HepG2 (cell line): ENCODE data around the gene CALD1. TPM values are rescaled to one million over a fixed set of nuclear protein-coding genes. Genes with fewer than 3 reads are reported as not detected.

Experiments used
- EP300 ChIP-seq, 3 experiments: sonication (generic) in 1 of 3; formaldehyde crosslinking in 1 of 3; IDR thresholded peaks; 2 replicates each; pipeline versions ENCODE4 v1.5.1 to v1.6.1; 2011 to 2020; ENCODE audit warnings: low read depth in 2 of 3, low read length in 2 of 3, borderline replicate concordance in 1 of 3, improper control_type of control experiment in 1 of 3, mild to moderate bottlenecking in 1 of 3, missing genetic modification reagents in 1 of 3, moderate library complexity in 1 of 3
- FOXA1 ChIP-seq, 2 experiments: fragments of 450-650 bp in 1 of 2; sonication (generic) in 1 of 2; formaldehyde crosslinking in 1 of 2; IDR thresholded peaks; 2 replicates each; pipeline versions ENCODE4 v1.4.0 to v1.6.1; 2016 to 2020; ENCODE audit warnings: missing genetic modification reagents in 1 of 2
- GATAD1 ChIP-seq: IDR thresholded peaks from 2 replicates; pipeline ENCODE4 v1.6.1; 2016; ENCODE audit warnings: missing genetic modification reagents, missing compliant biosample characterization
- MIER2 ChIP-seq: IDR thresholded peaks from 2 replicates; pipeline ENCODE4 v1.6.1; 2016; ENCODE audit warnings: missing biosample characterization, missing genetic modification reagents
- NR2F6 ChIP-seq, 2 experiments: IDR thresholded peaks; 2 replicates each; pipeline ENCODE4 v1.6.1; 2016; ENCODE audit warnings: antibody characterized with exemption in 1 of 2, mild to moderate bottlenecking in 1 of 2
- RFX1 ChIP-seq: fragments of 450-650 bp; IDR thresholded peaks from 2 replicates; pipeline ENCODE4 v1.6.1; 2017
- STAG1 ChIP-seq: sonication (generic); formaldehyde crosslinking; IDR thresholded peaks from 2 replicates; pipeline ENCODE4 v1.4.0; 2020; ENCODE audit warnings: missing genetic modification reagents
- TBP ChIP-seq: sonication (generic); formaldehyde crosslinking; IDR thresholded peaks from 2 replicates; pipeline ENCODE4 v1.5.0; 2020; ENCODE audit warnings: missing genetic modification reagents
- TCF12 ChIP-seq, 2 experiments: fragments of 450-650 bp in 1 of 2; sonication (generic) in 1 of 2; formaldehyde crosslinking in 1 of 2; IDR thresholded peaks; 2 replicates each; pipeline versions ENCODE4 v1.6.1 to v1.8.0; 2017 to 2022; ENCODE audit warnings: antibody characterized with exemption in 1 of 2, mild to moderate bottlenecking in 1 of 2, missing genetic modification reagents in 1 of 2, moderate library complexity in 1 of 2
- TEAD2 ChIP-seq: sonication (generic); formaldehyde crosslinking; IDR thresholded peaks from 2 replicates; pipeline ENCODE4 v1.9.0; 2021; ENCODE audit warnings: missing genetic modification reagents
- U2AF2 ChIP-seq: fragments of 200-400 bp; formaldehyde crosslinking; IDR thresholded peaks from 2 replicates; pipeline ENCODE4 v1.6.1; 2017; ENCODE audit warnings: low read depth, mild to moderate bottlenecking, low read length
- ZBTB1 ChIP-seq: sonication (generic); formaldehyde crosslinking; IDR thresholded peaks from 2 replicates; pipeline ENCODE4 v1.4.0; 2020; ENCODE audit warnings: missing genetic modification reagents, borderline replicate concordance
- ZNF34 ChIP-seq: sonication (generic); formaldehyde crosslinking; IDR thresholded peaks from 2 replicates; pipeline ENCODE4 v1.4.0; 2020; ENCODE audit warnings: mild to moderate bottlenecking, missing genetic modification reagents, borderline replicate concordance
- ZSCAN12 ChIP-seq: sonication (generic); formaldehyde crosslinking; IDR thresholded peaks from 2 replicates; pipeline ENCODE4 v1.9.0; 2021; ENCODE audit warnings: mild to moderate bottlenecking, missing genetic modification reagents
- polyA plus RNA-seq, 8 experiments: library from polyadenylated mRNA; depleted of rRNA in 3 of 8; stranded (reverse) in 7 of 8; unstranded in 1 of 8; fragments of >200 nt; fragmentation: Illumina TruSeq in 4 of 8; extraction: Trizol in 4 of 8; gene quantifications; 2 replicates each; pipeline versions ENCODE4 v1.2.1 to v1.2.3, GENCODE V29; 2011 to 2016; ENCODE audit warnings: low read depth in 4 of 8, missing spikeins in 1 of 8, mixed read lengths in 1 of 8; ENCODE audit not compliant: insufficient read depth in 1 of 8
- total RNA-seq, 5 experiments: library from RNA; depleted of rRNA; stranded (reverse); fragments of >200 nt; fragmentation: Illumina TruSeq; extraction: Trizol; gene quantifications; 2 replicates each; pipeline ENCODE4 v1.2.3, GENCODE V29; 2016; ENCODE audit warnings: low read depth in 1 of 5
- TF ChIP-seq, protein P1 (sequence below): sonication (generic); formaldehyde crosslinking; IDR thresholded peaks from 2 replicates; pipeline ENCODE4 v1.8.1; 2023; ENCODE audit warnings: missing genetic modification reagents, inconsistent platforms, borderline replicate concordance
- TF ChIP-seq, protein P2 (sequence below): sonication (generic); formaldehyde crosslinking; conservative IDR thresholded peaks from 2 replicates; pipeline ENCODE4 v1.4.0; 2020; ENCODE audit warnings: missing genetic modification reagents
- TF ChIP-seq, protein P3 (sequence below): sonication (generic); formaldehyde crosslinking; IDR thresholded peaks from 2 replicates; pipeline ENCODE4 v1.5.0; 2020; ENCODE audit warnings: missing genetic modification reagents
- TF ChIP-seq, protein P4 (sequence below): IDR thresholded peaks from 2 replicates; pipeline ENCODE4 v1.6.1; 2016; ENCODE audit warnings: missing genetic modification reagents, missing compliant biosample characterization
- TF ChIP-seq, protein P5 (sequence below): sonication (generic); formaldehyde crosslinking; IDR thresholded peaks from 2 replicates; pipeline ENCODE4 v1.4.0; 2020; ENCODE audit warnings: missing genetic modification reagents, borderline replicate concordance
- TF ChIP-seq, protein P6 (sequence below): sonication (generic); formaldehyde crosslinking; IDR thresholded peaks from 2 replicates; pipeline ENCODE4 v1.4.0; 2020; ENCODE audit warnings: missing genetic modification reagents

Gene CALD1
- total and polyA plus RNA-seq, 2 of the 13 experiments (the other 11 are each of a cell fraction or from before 2014, with no cell fraction given): 53.0 to 112 TPM

DNA sequence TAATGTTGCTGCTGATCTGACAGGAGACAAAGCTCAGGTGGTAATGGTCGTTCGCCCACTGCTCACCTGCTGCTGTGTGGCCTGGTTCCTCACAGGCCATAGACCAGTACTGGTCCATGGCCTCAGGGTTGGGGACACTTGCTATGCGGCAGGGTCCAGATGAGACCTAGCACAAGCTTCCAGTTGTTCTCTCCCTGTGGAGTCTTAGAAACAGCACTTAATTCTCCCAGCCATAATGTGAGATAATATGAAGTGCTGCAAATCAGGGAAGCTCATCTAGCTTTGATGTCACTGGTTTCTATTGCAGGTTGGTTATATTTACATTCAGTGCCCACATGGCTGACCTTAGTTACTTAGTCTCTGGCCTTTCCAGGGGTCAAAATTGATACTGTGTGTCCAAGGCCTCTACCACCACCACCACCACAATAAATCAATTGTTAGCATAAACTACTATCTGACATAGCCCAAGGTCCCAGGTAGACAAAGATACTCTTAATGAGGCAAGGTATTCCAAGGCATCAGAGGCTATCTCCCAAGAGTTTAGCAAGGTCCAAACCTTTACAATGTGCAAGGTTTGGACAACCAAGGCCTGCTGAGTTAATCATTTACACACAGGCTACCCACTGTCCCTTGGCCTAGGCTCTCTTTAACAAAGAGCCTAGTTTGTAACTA, 217.9 kb downstream of the CALD1 start (continued):
- TF ChIP-seq FOXA1 (IDR thresholded peaks at IDR 0.05): no peak; the same call in 1 of the 2 replicates
- peak; percentile 88 for TF ChIP-seq FOXA1 (CRISPR knock-in tag; IDR thresholded peaks at IDR 0.05)
- TF ChIP-seq, protein P1, sequence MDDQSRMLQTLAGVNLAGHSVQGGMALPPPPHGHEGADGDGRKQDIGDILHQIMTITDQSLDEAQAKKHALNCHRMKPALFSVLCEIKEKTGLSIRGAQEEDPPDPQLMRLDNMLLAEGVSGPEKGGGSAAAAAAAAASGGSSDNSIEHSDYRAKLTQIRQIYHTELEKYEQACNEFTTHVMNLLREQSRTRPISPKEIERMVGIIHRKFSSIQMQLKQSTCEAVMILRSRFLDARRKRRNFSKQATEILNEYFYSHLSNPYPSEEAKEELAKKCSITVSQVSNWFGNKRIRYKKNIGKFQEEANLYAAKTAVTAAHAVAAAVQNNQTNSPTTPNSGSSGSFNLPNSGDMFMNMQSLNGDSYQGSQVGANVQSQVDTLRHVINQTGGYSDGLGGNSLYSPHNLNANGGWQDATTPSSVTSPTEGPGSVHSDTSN (CRISPR knock-in tag): no peak
- no peak for TF ChIP-seq TBP (CRISPR knock-in tag)
- TF ChIP-seq ZBTB1 (CRISPR knock-in tag): no peak
- TF ChIP-seq, protein P2, sequence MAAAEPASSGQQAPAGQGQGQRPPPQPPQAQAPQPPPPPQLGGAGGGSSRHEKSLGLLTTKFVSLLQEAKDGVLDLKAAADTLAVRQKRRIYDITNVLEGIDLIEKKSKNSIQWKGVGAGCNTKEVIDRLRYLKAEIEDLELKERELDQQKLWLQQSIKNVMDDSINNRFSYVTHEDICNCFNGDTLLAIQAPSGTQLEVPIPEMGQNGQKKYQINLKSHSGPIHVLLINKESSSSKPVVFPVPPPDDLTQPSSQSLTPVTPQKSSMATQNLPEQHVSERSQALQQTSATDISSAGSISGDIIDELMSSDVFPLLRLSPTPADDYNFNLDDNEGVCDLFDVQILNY: no peak
- TF ChIP-seq TEAD2 (CRISPR knock-in tag): no peak
- peak; percentile 87 to 97; a peak in 3 of 4 replicates for TF ChIP-seq EP300 (IDR thresholded peaks at IDR 0.05; ENCODE audit: low read depth in 2 of 2, low read length in 2 of 2)
- TF ChIP-seq EP300 (CRISPR knock-in tag; IDR thresholded peaks at IDR 0.05; ENCODE audit: borderline replicate concordance): peak; percentile 89
- TF ChIP-seq ZNF34: peak; percentile 69; the same call in 1 of the 2 replicates
- TF ChIP-seq, protein P3, sequence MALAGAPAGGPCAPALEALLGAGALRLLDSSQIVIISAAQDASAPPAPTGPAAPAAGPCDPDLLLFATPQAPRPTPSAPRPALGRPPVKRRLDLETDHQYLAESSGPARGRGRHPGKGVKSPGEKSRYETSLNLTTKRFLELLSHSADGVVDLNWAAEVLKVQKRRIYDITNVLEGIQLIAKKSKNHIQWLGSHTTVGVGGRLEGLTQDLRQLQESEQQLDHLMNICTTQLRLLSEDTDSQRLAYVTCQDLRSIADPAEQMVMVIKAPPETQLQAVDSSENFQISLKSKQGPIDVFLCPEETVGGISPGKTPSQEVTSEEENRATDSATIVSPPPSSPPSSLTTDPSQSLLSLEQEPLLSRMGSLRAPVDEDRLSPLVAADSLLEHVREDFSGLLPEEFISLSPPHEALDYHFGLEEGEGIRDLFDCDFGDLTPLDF (CRISPR knock-in tag): no peak
- peak; percentile 37; the same call in 1 of the 2 replicates for TF ChIP-seq GATAD1 (CRISPR knock-in tag)
- no peak for TF ChIP-seq ZSCAN12 (CRISPR knock-in tag)
- no peak for TF ChIP-seq STAG1 (CRISPR knock-in tag)
- TF ChIP-seq, protein P4, sequence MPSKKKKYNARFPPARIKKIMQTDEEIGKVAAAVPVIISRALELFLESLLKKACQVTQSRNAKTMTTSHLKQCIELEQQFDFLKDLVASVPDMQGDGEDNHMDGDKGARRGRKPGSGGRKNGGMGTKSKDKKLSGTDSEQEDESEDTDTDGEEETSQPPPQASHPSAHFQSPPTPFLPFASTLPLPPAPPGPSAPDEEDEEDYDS (CRISPR knock-in tag): no peak; the same call in 1 of the 2 replicates
- TF ChIP-seq NR2F6 (IDR thresholded peaks at IDR 0.05): peak; percentile 100
- peak; percentile 99 for TF ChIP-seq NR2F6 (CRISPR knock-in tag; IDR thresholded peaks at IDR 0.05)
- no peak for TF ChIP-seq TCF12 (IDR thresholded peaks at IDR 0.05)
- TF ChIP-seq TCF12 (CRISPR knock-in tag; IDR thresholded peaks at IDR 0.05): no peak
- TF ChIP-seq, protein P5, sequence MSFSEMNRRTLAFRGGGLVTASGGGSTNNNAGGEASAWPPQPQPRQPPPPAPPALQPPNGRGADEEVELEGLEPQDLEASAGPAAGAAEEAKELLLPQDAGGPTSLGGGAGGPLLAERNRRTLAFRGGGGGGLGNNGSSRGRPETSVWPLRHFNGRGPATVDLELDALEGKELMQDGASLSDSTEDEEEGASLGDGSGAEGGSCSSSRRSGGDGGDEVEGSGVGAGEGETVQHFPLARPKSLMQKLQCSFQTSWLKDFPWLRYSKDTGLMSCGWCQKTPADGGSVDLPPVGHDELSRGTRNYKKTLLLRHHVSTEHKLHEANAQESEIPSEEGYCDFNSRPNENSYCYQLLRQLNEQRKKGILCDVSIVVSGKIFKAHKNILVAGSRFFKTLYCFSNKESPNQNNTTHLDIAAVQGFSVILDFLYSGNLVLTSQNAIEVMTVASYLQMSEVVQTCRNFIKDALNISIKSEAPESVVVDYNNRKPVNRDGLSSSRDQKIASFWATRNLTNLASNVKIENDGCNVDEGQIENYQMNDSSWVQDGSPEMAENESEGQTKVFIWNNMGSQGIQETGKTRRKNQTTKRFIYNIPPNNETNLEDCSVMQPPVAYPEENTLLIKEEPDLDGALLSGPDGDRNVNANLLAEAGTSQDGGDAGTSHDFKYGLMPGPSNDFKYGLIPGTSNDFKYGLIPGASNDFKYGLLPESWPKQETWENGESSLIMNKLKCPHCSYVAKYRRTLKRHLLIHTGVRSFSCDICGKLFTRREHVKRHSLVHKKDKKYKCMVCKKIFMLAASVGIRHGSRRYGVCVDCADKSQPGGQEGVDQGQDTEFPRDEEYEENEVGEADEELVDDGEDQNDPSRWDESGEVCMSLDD (CRISPR knock-in tag): no peak
- TF ChIP-seq RFX1: no peak
- TF ChIP-seq, protein P6, sequence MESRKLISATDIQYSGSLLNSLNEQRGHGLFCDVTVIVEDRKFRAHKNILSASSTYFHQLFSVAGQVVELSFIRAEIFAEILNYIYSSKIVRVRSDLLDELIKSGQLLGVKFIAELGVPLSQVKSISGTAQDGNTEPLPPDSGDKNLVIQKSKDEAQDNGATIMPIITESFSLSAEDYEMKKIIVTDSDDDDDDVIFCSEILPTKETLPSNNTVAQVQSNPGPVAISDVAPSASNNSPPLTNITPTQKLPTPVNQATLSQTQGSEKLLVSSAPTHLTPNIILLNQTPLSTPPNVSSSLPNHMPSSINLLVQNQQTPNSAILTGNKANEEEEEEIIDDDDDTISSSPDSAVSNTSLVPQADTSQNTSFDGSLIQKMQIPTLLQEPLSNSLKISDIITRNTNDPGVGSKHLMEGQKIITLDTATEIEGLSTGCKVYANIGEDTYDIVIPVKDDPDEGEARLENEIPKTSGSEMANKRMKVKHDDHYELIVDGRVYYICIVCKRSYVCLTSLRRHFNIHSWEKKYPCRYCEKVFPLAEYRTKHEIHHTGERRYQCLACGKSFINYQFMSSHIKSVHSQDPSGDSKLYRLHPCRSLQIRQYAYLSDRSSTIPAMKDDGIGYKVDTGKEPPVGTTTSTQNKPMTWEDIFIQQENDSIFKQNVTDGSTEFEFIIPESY: no peak
- TF ChIP-seq MIER2: 0 out of 2 replicates have a peak, but pooled peaks have one; percentile 45
- TF ChIP-seq U2AF2: no peak
